ENCODE data around the gene SLC51B.

DNA sequence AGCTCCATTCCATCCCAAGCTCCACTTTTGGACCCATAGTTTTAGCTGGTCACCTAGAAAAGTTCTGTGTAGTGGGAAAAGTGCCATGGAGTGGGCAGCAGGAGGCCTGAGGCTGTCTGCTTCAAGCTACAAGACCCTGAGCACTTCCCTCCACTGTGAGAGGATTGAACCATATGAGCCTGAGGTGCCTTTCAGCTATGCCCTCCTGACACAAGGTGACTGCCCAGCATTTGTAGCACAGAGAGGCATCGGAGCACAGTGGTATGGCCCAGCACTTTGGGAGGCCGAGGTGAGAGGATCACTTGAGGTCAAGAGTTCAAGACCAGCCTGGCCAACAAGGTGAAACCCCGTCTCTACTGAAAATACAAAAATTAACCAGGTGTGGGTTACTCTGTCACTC lies 27.4 kb downstream of the SLC51B start:
- TF ChIP-seq, protein P1, sequence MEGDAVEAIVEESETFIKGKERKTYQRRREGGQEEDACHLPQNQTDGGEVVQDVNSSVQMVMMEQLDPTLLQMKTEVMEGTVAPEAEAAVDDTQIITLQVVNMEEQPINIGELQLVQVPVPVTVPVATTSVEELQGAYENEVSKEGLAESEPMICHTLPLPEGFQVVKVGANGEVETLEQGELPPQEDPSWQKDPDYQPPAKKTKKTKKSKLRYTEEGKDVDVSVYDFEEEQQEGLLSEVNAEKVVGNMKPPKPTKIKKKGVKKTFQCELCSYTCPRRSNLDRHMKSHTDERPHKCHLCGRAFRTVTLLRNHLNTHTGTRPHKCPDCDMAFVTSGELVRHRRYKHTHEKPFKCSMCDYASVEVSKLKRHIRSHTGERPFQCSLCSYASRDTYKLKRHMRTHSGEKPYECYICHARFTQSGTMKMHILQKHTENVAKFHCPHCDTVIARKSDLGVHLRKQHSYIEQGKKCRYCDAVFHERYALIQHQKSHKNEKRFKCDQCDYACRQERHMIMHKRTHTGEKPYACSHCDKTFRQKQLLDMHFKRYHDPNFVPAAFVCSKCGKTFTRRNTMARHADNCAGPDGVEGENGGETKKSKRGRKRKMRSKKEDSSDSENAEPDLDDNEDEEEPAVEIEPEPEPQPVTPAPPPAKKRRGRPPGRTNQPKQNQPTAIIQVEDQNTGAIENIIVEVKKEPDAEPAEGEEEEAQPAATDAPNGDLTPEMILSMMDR (conservative IDR thresholded peaks at IDR 0.05; ENCODE audit: low read depth, low read length), result no peak
- TF ChIP-seq RCOR1 (IDR thresholded peaks at IDR 0.05; ENCODE audit: insufficient replicate concordance, low read length), result no peak
- no peak for TF ChIP-seq MAFK (IDR thresholded peaks at IDR 0.05; ENCODE audit: low read depth, low read length)
- no peak for TF ChIP-seq POLR2A (IDR thresholded peaks at IDR 0.05; ENCODE audit: low read depth, low read length)
- no peak for TF ChIP-seq FOS (IDR thresholded peaks at IDR 0.05; ENCODE audit: low read depth, low read length)
- no peak for TF ChIP-seq RAD21 (IDR thresholded peaks at IDR 0.05; ENCODE audit: low read length)

Data from IMR-90 (cell line).